ENCODE results near the gene PRKD1. TPM values are rescaled to one million over a fixed set of nuclear protein-coding genes. Genes with fewer than 3 reads are reported as not detected.
"Not testable (repeated sequence)": the region's sequence is repeated elsewhere in the genome, so short reads cannot be mapped to it uniquely, and the experiment has no call there.

PRKD1 gene
- polyA plus RNA-seq, 4 donors: 1.9 to 16.2 (median 2.4) TPM

- no peaks in the 10 kb centered on the region for H3K4me1 ChIP-seq (ENCODE audit: control insufficient read depth in 3 of 3, insufficient read depth in 2 of 3, low read depth in 1 of 3, low read length in 2 of 3)
- no peaks in the 10 kb centered on the region for H3K27me3 ChIP-seq (ENCODE audit: control insufficient read depth in 3 of 3, insufficient read depth in 3 of 3, low read length in 3 of 3)
- DNase-seq (no peak), FAIRE-seq (no peak)
- 91 to 100% (median 97%) methylated on average over 1 of the region's 1 CpG for WGBS, 3 donors
- peaks cover 0 to 2% (median 0%) of the 10 kb centered on the region in 3 donors for H3K36me3 ChIP-seq (ENCODE audit: control insufficient read depth in 3 of 3, insufficient read depth in 2 of 3, low read depth in 1 of 3, low read length in 3 of 3)
- H3K27ac ChIP-seq (ENCODE audit: low read depth in 1 of 3, low read length in 2 of 3): no peak overlapping the region
- no peak overlapping the region for H3K4me3 ChIP-seq (ENCODE audit: low read depth in 1 of 3, low read length in 3 of 3)
- H3K9me3 ChIP-seq (ENCODE audit: control insufficient read depth in 2 of 2, insufficient read depth in 1 of 2, low read depth in 1 of 2, low read length in 1 of 2): no peaks in the 10 kb centered on the region
These were observed 220.9 kb downstream of the PRKD1 start for GRCh38 chr14:29706700-29707099.

DNA sequence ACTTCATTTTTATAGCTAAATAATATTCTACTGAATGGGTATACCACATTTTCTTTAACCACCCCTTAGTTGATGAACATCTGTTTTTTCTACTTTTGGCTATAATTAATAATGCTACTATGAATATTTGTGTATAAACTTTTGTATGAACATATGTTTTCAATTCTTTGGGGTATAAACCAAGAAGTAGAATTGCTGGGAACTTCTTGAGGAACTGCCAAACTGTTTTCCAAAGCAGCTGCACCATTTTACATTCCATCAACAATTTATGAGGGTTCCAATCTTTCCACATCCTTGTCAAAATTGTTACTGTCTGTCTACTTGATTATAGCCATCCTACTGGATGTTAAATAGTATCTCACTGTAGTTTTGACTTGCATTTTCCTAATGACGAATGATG, 221.8 kb downstream of the PRKD1 start:
- FAIRE-seq (no peak), DNase-seq (no peak)
- peaks cover 0 to 2% (median 0%) of the 10 kb centered on the region in 3 donors for H3K36me3 ChIP-seq (ENCODE audit: control insufficient read depth in 3 of 3, insufficient read depth in 2 of 3, low read depth in 1 of 3, low read length in 3 of 3)
- H3K27ac ChIP-seq (ENCODE audit: low read depth in 1 of 3, low read length in 2 of 3): no peak overlapping the region
- H3K27me3 ChIP-seq (ENCODE audit: control insufficient read depth in 3 of 3, insufficient read depth in 3 of 3, low read length in 3 of 3): no peaks in the 10 kb centered on the region
- no peak overlapping the region for H3K4me3 ChIP-seq (ENCODE audit: low read depth in 1 of 3, low read length in 3 of 3)
- WGBS, 3 donors: 92 to 98% (median 94%) methylated on average over 1 of the region's 1 CpG
- no peaks in the 10 kb centered on the region for H3K4me1 ChIP-seq (ENCODE audit: control insufficient read depth in 3 of 3, insufficient read depth in 2 of 3, low read depth in 1 of 3, low read length in 2 of 3)
- H3K9me3 ChIP-seq (ENCODE audit: control insufficient read depth in 2 of 2, insufficient read depth in 1 of 2, low read depth in 1 of 2, low read length in 1 of 2): no peaks in the 10 kb centered on the region

DNA sequence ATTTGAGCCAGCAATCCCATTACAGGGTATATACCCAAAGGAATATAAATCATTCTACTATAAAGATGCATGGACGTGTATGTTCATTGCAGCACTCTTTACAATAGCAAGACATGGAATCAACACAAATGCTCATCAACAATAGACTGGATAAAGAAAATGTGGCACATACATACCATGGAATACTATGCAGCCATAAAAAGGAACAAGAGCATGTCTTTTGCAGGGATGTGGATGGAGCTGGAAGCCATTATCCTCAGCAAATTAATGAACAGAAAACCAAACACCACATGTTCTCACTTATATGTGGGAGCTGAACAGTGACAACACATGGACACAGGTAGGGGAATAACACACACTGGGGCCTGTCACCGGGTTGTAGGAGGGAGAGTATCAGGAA, 238.1 kb downstream of the PRKD1 start:
- H3K27me3 ChIP-seq (ENCODE audit: control insufficient read depth in 3 of 3, insufficient read depth in 3 of 3, low read length in 3 of 3); H3K9me3 ChIP-seq (ENCODE audit: control insufficient read depth in 2 of 2, insufficient read depth in 1 of 2, low read depth in 1 of 2, low read length in 1 of 2); H3K4me3 ChIP-seq (ENCODE audit: low read depth in 1 of 3, low read length in 3 of 3); H3K27ac ChIP-seq (ENCODE audit: low read depth in 1 of 3, low read length in 2 of 3); H3K4me1 ChIP-seq (ENCODE audit: control insufficient read depth in 3 of 3, insufficient read depth in 2 of 3, low read depth in 1 of 3, low read length in 2 of 3); H3K36me3 ChIP-seq (ENCODE audit: control insufficient read depth in 3 of 3, insufficient read depth in 2 of 3, low read depth in 1 of 3, low read length in 3 of 3); FAIRE-seq; DNase-seq: not testable (repeated sequence)
- WGBS, 3 donors: 87 to 97% (median 88%) methylated on average over 2 of the region's 2 CpGs

DNA sequence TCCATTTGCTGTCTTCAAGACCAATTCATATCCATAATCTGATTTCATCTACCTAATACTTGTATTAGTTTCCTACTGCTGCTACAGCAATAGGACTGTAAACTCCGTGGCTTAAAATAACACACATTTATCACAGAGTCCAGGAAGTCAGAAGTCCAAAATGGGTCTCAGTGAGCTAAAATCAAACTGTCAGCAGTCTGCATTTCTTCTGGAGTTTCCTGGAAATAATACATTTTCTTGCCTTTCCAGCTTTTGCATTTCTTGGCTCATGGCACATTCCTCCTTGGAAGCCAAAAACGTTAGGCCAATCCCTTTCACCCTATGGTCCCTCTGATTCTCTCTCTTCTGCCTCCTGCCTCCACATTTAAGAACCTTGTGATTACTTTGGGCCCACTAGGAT, 239.8 kb downstream of the PRKD1 start:
- peaks cover 0 to 4% (median 0%) of the 10 kb centered on the region in 3 donors for H3K4me1 ChIP-seq (ENCODE audit: control insufficient read depth in 3 of 3, insufficient read depth in 2 of 3, low read depth in 1 of 3, low read length in 2 of 3)
- 50 to 73% (median 70%) methylated on average over 2 of the region's 2 CpGs for WGBS, 3 donors
- no peak overlapping the region for H3K27ac ChIP-seq (ENCODE audit: low read depth in 1 of 3, low read length in 2 of 3)
- FAIRE-seq: no peak
- no peaks in the 10 kb centered on the region for H3K27me3 ChIP-seq (ENCODE audit: control insufficient read depth in 3 of 3, insufficient read depth in 3 of 3, low read length in 3 of 3)
- H3K9me3 ChIP-seq (ENCODE audit: control insufficient read depth in 2 of 2, insufficient read depth in 1 of 2, low read depth in 1 of 2, low read length in 1 of 2): no peaks in the 10 kb centered on the region
- H3K36me3 ChIP-seq (ENCODE audit: control insufficient read depth in 3 of 3, insufficient read depth in 2 of 3, low read depth in 1 of 3, low read length in 3 of 3): no peaks in the 10 kb centered on the region
- H3K4me3 ChIP-seq (ENCODE audit: low read depth in 1 of 3, low read length in 3 of 3): no peak overlapping the region
- no peak for DNase-seq

GRCh38 chr14:29687071-29687765, 240.4 kb downstream of the PRKD1 start:
- DNase-seq (no peak), FAIRE-seq (no peak)
- Histone ChIP-seq H3K27ac (ENCODE audit: low read depth in 1 of 3, low read length in 2 of 3) (no peak overlapping the region), H3K9me3 (ENCODE audit: control insufficient read depth in 2 of 2, insufficient read depth in 1 of 2, low read depth in 1 of 2, low read length in 1 of 2) (no peaks in the 10 kb centered on the region), H3K36me3 (ENCODE audit: control insufficient read depth in 3 of 3, insufficient read depth in 2 of 3, low read depth in 1 of 3, low read length in 3 of 3) (no peaks in the 10 kb centered on the region), H3K27me3 (ENCODE audit: control insufficient read depth in 3 of 3, insufficient read depth in 3 of 3, low read length in 3 of 3) (no peaks in the 10 kb centered on the region), H3K4me3 (ENCODE audit: low read depth in 1 of 3, low read length in 3 of 3) (no peak overlapping the region), H3K4me1 (ENCODE audit: control insufficient read depth in 3 of 3, insufficient read depth in 2 of 3, low read depth in 1 of 3, low read length in 2 of 3) (peaks cover 0 to 4% (median 0%) of the 10 kb centered on the region in 3 donors)
- 84 to 94% (median 92%) methylated on average over 5 of the region's 5 CpGs for WGBS, 3 donors

DNA sequence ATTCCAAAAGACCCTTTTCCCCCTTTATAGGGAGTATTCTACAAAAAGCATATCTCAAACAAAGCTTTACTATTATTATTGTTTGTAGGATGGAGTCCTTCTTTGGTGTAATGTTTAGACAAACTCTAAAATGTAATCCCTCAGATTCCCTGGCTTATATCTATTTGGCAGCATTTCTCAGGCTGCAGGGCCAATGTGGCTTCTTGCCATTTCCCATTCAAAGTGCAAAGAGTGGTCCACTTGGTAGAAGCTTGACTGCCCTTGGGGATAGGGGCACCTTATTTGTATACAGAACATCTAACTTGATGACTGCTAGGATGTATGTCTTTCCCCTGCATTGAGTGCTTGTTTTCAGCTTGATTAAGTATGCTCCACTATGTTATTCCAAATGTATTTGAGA, 242.7 kb downstream of the PRKD1 start:
- Histone ChIP-seq H3K27ac (ENCODE audit: low read depth in 1 of 3, low read length in 2 of 3) (no peak overlapping the region), H3K4me1 (ENCODE audit: control insufficient read depth in 3 of 3, insufficient read depth in 2 of 3, low read depth in 1 of 3, low read length in 2 of 3) (peaks cover 0 to 4% (median 0%) of the 10 kb centered on the region in 3 donors), H3K27me3 (ENCODE audit: control insufficient read depth in 3 of 3, insufficient read depth in 3 of 3, low read length in 3 of 3) (no peaks in the 10 kb centered on the region), H3K4me3 (ENCODE audit: low read depth in 1 of 3, low read length in 3 of 3) (no peak overlapping the region), H3K36me3 (ENCODE audit: control insufficient read depth in 3 of 3, insufficient read depth in 2 of 3, low read depth in 1 of 3, low read length in 3 of 3) (no peaks in the 10 kb centered on the region), H3K9me3 (ENCODE audit: control insufficient read depth in 2 of 2, insufficient read depth in 1 of 2, low read depth in 1 of 2, low read length in 1 of 2) (no peaks in the 10 kb centered on the region)
- no peak for FAIRE-seq
- no peak for DNase-seq

DNA sequence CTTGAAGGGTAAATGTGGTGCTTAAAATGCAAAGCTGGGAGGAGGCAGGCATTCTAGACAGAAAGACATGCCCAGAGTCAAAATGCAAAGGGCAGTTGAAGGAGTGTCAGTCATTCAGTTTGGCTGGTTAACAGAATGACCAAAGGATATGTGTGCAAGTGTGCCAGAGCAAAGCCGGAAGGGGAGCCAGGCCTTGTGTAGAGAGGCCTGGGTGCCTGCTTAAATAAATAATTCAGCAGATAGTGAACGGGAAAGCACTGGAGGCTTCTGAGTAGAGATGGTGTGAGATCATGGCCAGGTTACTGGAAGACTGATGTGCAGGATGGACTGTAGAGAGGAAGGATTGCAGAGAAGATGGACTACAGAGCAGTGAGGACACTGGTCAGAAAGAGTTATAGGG, 244.9 kb downstream of the PRKD1 start:
- peaks cover 0 to 4% (median 0%) of the 10 kb centered on the region in 3 donors for H3K4me1 ChIP-seq (ENCODE audit: control insufficient read depth in 3 of 3, insufficient read depth in 2 of 3, low read depth in 1 of 3, low read length in 2 of 3)
- FAIRE-seq: no peak
- WGBS, 3 donors: 79 to 87% (median 87%) methylated on average over 2 of the region's 2 CpGs

GRCh38 chr14:29681316-29681715, 246.3 kb downstream of the PRKD1 start:
- peaks cover 0 to 4% (median 0%) of the 10 kb centered on the region in 3 donors for H3K4me1 ChIP-seq (ENCODE audit: control insufficient read depth in 3 of 3, insufficient read depth in 2 of 3, low read depth in 1 of 3, low read length in 2 of 3)
- no peaks in the 10 kb centered on the region for H3K36me3 ChIP-seq (ENCODE audit: control insufficient read depth in 3 of 3, insufficient read depth in 2 of 3, low read depth in 1 of 3, low read length in 3 of 3)
- H3K27ac ChIP-seq (ENCODE audit: low read depth in 1 of 3, low read length in 2 of 3): no peak overlapping the region
- H3K27me3 ChIP-seq (ENCODE audit: control insufficient read depth in 3 of 3, insufficient read depth in 3 of 3, low read length in 3 of 3): no peaks in the 10 kb centered on the region
- DNase-seq: no peak
- H3K9me3 ChIP-seq (ENCODE audit: control insufficient read depth in 2 of 2, insufficient read depth in 1 of 2, low read depth in 1 of 2, low read length in 1 of 2): no peaks in the 10 kb centered on the region
- H3K4me3 ChIP-seq (ENCODE audit: low read depth in 1 of 3, low read length in 3 of 3): no peak overlapping the region
- FAIRE-seq: no peak
- WGBS, 3 donors: 87 to 96% (median 96%) methylated on average over 1 of the region's 1 CpG

More for the DNA sequence above, 244.9 kb downstream of the PRKD1 start:
- DNase-seq: no peak
- Histone ChIP-seq H3K36me3 (ENCODE audit: control insufficient read depth in 3 of 3, insufficient read depth in 2 of 3, low read depth in 1 of 3, low read length in 3 of 3) (no peaks in the 10 kb centered on the region), H3K4me3 (ENCODE audit: low read depth in 1 of 3, low read length in 3 of 3) (no peak overlapping the region), H3K27me3 (ENCODE audit: control insufficient read depth in 3 of 3, insufficient read depth in 3 of 3, low read length in 3 of 3) (no peaks in the 10 kb centered on the region), H3K9me3 (ENCODE audit: control insufficient read depth in 2 of 2, insufficient read depth in 1 of 2, low read depth in 1 of 2, low read length in 1 of 2) (no peaks in the 10 kb centered on the region), H3K27ac (ENCODE audit: low read depth in 1 of 3, low read length in 2 of 3) (no peak overlapping the region)

Data from small intestine (tissue), 7 donors.